ENCODE measurements around the gene HLA-DMB. TPM values are rescaled to one million over a fixed set of nuclear protein-coding genes. Genes with fewer than 3 reads are reported as not detected.

HLA-DMB gene
- total and polyA plus RNA-seq, 10 of the 15 experiments (the other 5 are each of a cell fraction or from before 2014, with no cell fraction given) = 114 to 173 (median 150) TPM

- TF ChIP-seq E2F8 (IDR thresholded peaks at IDR 0.05; ENCODE audit: low read depth, partially characterized antibody) = no peak
- no peak for TF ChIP-seq CEBPZ (IDR thresholded peaks at IDR 0.05; ENCODE audit: low read depth, low read length)
- no peak for TF ChIP-seq NFIC (IDR thresholded peaks at IDR 0.05; ENCODE audit: low read depth, low read length)
- TF ChIP-seq CUX1 (IDR thresholded peaks at IDR 0.05; ENCODE audit: insufficient replicate concordance, low read depth, low read length) = no peak
- no peak for TF ChIP-seq ZSCAN29 (IDR thresholded peaks at IDR 0.05)
- TF ChIP-seq EP300 (IDR thresholded peaks at IDR 0.05; ENCODE audit: borderline replicate concordance in 1 of 2, control insufficient read depth in 1 of 2, low read depth in 2 of 2, low read length in 2 of 2) = no peak
- TF ChIP-seq MTA2 (IDR thresholded peaks at IDR 0.05; ENCODE audit: low read depth) = no peak
- no peak for TF ChIP-seq YY1 (IDR thresholded peaks at IDR 0.05; ENCODE audit: low read depth, low read length)
- TF ChIP-seq TAF1 (IDR thresholded peaks at IDR 0.05; ENCODE audit: borderline replicate concordance, low read depth, low read length) = no peak
- TF ChIP-seq CREB1 (IDR thresholded peaks at IDR 0.05; ENCODE audit: low read depth) = no peak
- no peak for TF ChIP-seq ZBTB4 (CRISPR knock-in tag; IDR thresholded peaks at IDR 0.05)
- TF ChIP-seq NRF1 (conservative IDR thresholded peaks at IDR 0.05; ENCODE audit: low read depth, low read length) = no peak
- TF ChIP-seq MEF2A (IDR thresholded peaks at IDR 0.05; ENCODE audit: insufficient read depth, low read depth, low read length) = no peak
Measured at GRCh38 chr6:32890831-32891230, 50.0 kb downstream of the HLA-DMB start (continued).

All from GM12878 (cell line).